Ascending aorta (tissue), 2 donors: ENCODE data around the gene DTWD2. TPM values are rescaled to one million over a fixed set of nuclear protein-coding genes. Genes with fewer than 3 reads are reported as not detected.
"Not testable (repeated sequence)": the region's sequence is repeated elsewhere in the genome, so short reads cannot be mapped to it uniquely, and the experiment has no call there.

Experiments used
- DNase-seq, 2 donors: peaks; one replicate each; pipeline ENCODE4 v3.0.0-alpha.2; 2019; ENCODE audit warnings: low spot score in 2 of 2
- H3K27ac ChIP-seq, 2 donors: fragments of 200-600 bp; sonication (generic); one replicate each; pipeline ENCODE4 v1.5.1; 2016 to 2017; ENCODE audit warnings: mild to moderate bottlenecking in 1 of 2
- H3K27me3 ChIP-seq: fragments of 200-600 bp; sonication (generic); one replicate; pipeline ENCODE4 v1.5.1; 2017
- H3K36me3 ChIP-seq, 2 donors: fragments of 200-600 bp; sonication (generic); one replicate each; pipeline ENCODE4 v1.5.1; 2016
- H3K4me1 ChIP-seq, 2 donors: fragments of 200-600 bp; sonication (generic); one replicate each; pipeline ENCODE4 v1.5.1; 2016 to 2017; ENCODE audit warnings: mild to moderate bottlenecking in 1 of 2
- H3K4me3 ChIP-seq, 2 donors: fragments of 200-600 bp; sonication (generic); one replicate each; pipeline ENCODE4 v1.5.1; 2016 to 2017; ENCODE audit warnings: mild to moderate bottlenecking in 1 of 2
- H3K9me3 ChIP-seq, 2 donors: fragments of 200-600 bp; sonication (generic); one replicate each; pipeline ENCODE4 v1.5.1; 2016
- intact Hi-C: fragments of 100-400 bp; cut with DNase I; formaldehyde crosslinking; loops from one replicate; pipeline ENCODE4 v1.15.1; 2023
- total RNA-seq: library from RNA; depleted of rRNA; stranded (reverse); fragments of >200 nt; gene quantifications from one replicate; pipeline ENCODE4 v1.1.0, GENCODE V29; 2016
- TF ChIP-seq, protein P1 (sequence below), 3 experiments: fragments of 200-600 bp in 2 of 3; fragments of 450-650 bp in 1 of 3; sonication (generic) in 2 of 3; IDR thresholded peaks; one replicate each; pipeline ENCODE4 v1.5.1; 2016 to 2019; ENCODE audit warnings: antibody characterized with exemption in 3 of 3, mild to moderate bottlenecking in 1 of 3, moderate library complexity in 1 of 3

Gene DTWD2
- total RNA-seq, 1 donor from 2014 or later: 0.11 TPM

DNA sequence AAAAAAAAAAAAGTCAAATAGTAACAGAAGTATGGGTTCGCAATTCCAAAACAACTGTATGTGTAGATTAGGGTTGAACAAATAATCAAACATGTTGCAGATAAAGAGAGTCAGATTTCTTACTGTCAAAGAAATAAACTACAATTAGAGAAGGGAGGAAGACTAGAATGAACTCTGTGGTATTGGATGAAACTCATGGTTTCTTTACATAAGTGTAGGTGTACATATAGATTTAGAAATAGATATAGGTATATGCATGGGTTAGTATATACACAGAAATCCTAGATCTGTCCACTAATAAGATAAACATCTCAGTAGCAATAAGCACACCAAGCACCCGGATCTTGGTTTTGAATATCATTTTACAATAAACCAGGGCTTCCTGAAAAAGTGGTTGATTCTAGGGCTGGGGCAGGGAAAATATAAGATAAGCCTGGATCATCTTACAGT, 21.3 kb downstream of the DTWD2 start:
- no peak for DNase-seq
- Histone ChIP-seq H3K4me3 (no peak overlapping the region), H3K36me3 (no peaks in the 10 kb centered on the region), H3K27me3 (no peaks in the 10 kb centered on the region), H3K9me3 (no peaks in the 10 kb centered on the region), H3K4me1 (no peaks in the 10 kb centered on the region), H3K27ac (no peak overlapping the region)
- TF ChIP-seq, protein P1, sequence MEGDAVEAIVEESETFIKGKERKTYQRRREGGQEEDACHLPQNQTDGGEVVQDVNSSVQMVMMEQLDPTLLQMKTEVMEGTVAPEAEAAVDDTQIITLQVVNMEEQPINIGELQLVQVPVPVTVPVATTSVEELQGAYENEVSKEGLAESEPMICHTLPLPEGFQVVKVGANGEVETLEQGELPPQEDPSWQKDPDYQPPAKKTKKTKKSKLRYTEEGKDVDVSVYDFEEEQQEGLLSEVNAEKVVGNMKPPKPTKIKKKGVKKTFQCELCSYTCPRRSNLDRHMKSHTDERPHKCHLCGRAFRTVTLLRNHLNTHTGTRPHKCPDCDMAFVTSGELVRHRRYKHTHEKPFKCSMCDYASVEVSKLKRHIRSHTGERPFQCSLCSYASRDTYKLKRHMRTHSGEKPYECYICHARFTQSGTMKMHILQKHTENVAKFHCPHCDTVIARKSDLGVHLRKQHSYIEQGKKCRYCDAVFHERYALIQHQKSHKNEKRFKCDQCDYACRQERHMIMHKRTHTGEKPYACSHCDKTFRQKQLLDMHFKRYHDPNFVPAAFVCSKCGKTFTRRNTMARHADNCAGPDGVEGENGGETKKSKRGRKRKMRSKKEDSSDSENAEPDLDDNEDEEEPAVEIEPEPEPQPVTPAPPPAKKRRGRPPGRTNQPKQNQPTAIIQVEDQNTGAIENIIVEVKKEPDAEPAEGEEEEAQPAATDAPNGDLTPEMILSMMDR (IDR thresholded peaks at IDR 0.05): no peak
- intact Hi-C loops: no loop called here

GRCh38 chr5:118965890-118966289, 22.5 kb downstream of the DTWD2 start:
- TF ChIP-seq, protein P1 (IDR thresholded peaks at IDR 0.05): no peak
- no peak for DNase-seq
- Histone ChIP-seq H3K27ac (no peak overlapping the region), H3K4me1 (no peaks in the 10 kb centered on the region), H3K27me3 (no peaks in the 10 kb centered on the region), H3K4me3 (no peak overlapping the region), H3K9me3 (no peaks in the 10 kb centered on the region), H3K36me3 (no peaks in the 10 kb centered on the region)
- intact Hi-C loops: no loop called here

GRCh38 chr5:118964970-118965369, 23.4 kb downstream of the DTWD2 start:
- H3K27ac ChIP-seq, H3K9me3 ChIP-seq, intact Hi-C loops, H3K36me3 ChIP-seq, DNase-seq, H3K4me1 ChIP-seq, H3K27me3 ChIP-seq, H3K4me3 ChIP-seq: not testable (repeated sequence)

- H3K36me3 ChIP-seq, H3K4me3 ChIP-seq, DNase-seq, H3K4me1 ChIP-seq, H3K27me3 ChIP-seq, H3K27ac ChIP-seq, intact Hi-C loops, H3K9me3 ChIP-seq: not testable (repeated sequence)
Observed at GRCh38 chr5:118964388-118964787, 24.0 kb downstream of the DTWD2 start.

GRCh38 chr5:118963169-118963568, 25.2 kb downstream of the DTWD2 start:
- Histone ChIP-seq H3K36me3 (no peaks in the 10 kb centered on the region), H3K4me3 (no peak overlapping the region), H3K27me3 (no peaks in the 10 kb centered on the region), H3K27ac (no peak overlapping the region), H3K9me3 (no peaks in the 10 kb centered on the region), H3K4me1 (no peaks in the 10 kb centered on the region)
- intact Hi-C loops: no loop called here
- TF ChIP-seq, protein P1 (IDR thresholded peaks at IDR 0.05): no peak
- no peak for DNase-seq

DNA sequence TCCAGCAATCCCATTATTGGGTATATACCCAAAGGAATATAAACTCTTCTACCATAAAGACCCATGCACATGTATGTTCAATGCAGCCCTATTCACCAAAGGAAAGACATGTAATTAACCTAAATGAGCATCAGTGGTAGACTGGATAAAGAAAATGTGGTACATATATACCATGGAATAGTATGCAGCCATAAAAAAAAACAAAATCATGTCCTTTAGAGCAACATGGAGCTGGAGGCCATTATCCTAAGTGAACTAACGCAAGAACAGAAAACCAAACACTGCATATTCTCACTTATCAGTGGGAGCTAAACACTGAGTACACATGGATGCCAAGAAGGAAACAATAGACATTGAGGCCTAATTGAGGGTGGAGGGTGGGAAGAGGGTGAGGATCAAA, 27.8 kb downstream of the DTWD2 start:
- intact Hi-C loops: no loop called here
- H3K27me3 ChIP-seq: no peaks in the 10 kb centered on the region
- no peaks in the 10 kb centered on the region for H3K4me1 ChIP-seq
- H3K36me3 ChIP-seq: peaks cover 0 to 3% of the 10 kb centered on the region in 2 donors
- H3K4me3 ChIP-seq: no peak overlapping the region
- no peak overlapping the region for H3K27ac ChIP-seq
- no peaks in the 10 kb centered on the region for H3K9me3 ChIP-seq
- no peak for DNase-seq
- TF ChIP-seq, protein P1 (IDR thresholded peaks at IDR 0.05): no peak

DNA sequence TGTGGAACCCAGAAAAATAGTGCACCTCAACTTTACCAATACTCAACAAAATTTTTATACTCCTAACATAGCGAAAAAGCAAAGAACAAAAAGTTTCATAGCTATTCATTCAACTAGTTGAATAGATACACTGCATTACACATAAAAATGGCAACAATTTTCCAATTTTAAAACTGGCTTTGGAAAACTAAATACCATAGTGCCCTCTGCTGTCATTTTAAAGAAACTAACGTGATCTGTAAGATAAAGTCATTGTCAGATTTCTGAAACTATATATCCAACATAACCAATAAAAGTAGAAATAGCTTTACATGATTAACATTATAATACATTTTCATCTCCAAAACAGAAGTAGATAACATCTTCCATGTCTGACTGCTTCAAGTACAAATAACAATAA, 31.6 kb downstream of the DTWD2 start:
- H3K27me3 ChIP-seq: no peaks in the 10 kb centered on the region
- no peak for DNase-seq
- TF ChIP-seq, protein P1 (IDR thresholded peaks at IDR 0.05): no peak
- H3K4me3 ChIP-seq: no peak overlapping the region
- no peaks in the 10 kb centered on the region for H3K9me3 ChIP-seq
- no peak overlapping the region for H3K27ac ChIP-seq
- intact Hi-C loops: no loop called here
- H3K36me3 ChIP-seq: peaks cover 0 to 3% of the 10 kb centered on the region in 2 donors
- no peaks in the 10 kb centered on the region for H3K4me1 ChIP-seq
